Left ventricle myocardium superior (tissue), 1 donor: ENCODE measurements around the gene CPT1A. TPM values are rescaled to one million over a fixed set of nuclear protein-coding genes. Genes with fewer than 3 reads are reported as not detected.
A peak's percentile ranks its signal among the peaks of the same experiment; 100 is the strongest.

Experiments used
- ATAC-seq: fragments of 200-7000 bp; cut with Tn5 transposase; one replicate; pipeline ENCODE4 v1.9.1; 2020; ENCODE audit warnings: mild to moderate bottlenecking, moderate library complexity
- DNase-seq: peaks from one replicate; pipeline ENCODE4 v3.0.0-alpha.2; 2020
- intact Hi-C: fragments of 100-400 bp; cut with micrococcal nuclease; formaldehyde crosslinking; loops from one replicate; pipeline ENCODE4 v1.11.0; 2022
- total RNA-seq: library from RNA; stranded (reverse); fragmentation: NEBNext Ultra II Directional; extraction: Animal tissue kit (Norgen Biotek cat#: 25700); gene quantifications from one replicate; pipeline ENCODE4 v1.2.1, GENCODE V29; 2021
- donor health status: DM: no; HTN: yes; CAD: no; lungs with severe emphysema.

CPT1A gene
- total RNA-seq, 1 donor from 2014 or later, result 81.7 TPM

DNA sequence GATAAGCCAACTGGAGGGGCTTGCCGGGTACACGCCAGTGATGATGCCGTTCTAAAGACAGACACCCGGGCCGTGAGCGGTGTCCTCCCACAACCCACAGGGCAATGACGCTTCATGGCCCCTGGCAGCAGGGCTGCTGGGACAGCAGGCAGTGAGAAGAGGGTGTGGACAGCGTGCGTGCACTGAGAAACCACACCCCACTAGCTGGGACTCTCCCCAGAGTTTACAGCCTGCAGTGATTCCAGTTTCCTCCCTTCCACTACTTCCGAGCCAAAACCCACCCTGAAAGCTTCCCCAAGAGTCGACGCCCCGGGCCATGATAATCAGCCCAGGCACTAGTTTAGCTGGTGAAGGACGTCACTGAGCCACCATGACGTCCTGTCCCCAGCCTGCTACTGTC, 29.2 kb downstream of the CPT1A start:
- intact Hi-C loops, result no loop called here
- peak; percentile 51 for ATAC-seq
- DNase-seq, result no peak

DNA sequence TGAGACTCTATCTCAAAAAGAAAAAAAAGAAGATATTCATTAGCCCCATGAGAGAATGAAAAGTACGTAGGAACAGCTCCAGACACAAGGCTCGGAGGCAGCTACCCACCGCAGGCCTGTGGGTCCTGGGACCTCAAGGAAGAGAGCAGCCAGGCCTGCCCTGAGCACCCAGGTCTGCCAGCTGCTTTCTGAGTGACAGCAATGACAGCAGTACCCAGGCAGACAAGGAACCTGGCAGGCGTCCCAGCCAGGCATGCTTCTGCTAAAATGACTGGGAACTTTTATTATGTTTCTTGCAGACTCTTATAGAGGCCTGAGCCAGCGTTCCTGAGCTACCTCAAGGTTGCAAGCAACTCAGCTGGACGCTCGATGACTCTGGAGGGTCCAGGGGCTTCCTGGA, 31.6 kb downstream of the CPT1A start:
- ATAC-seq (peak; percentile 92), DNase-seq (peak; percentile 92)
- intact Hi-C loops, result no loop called here

DNA sequence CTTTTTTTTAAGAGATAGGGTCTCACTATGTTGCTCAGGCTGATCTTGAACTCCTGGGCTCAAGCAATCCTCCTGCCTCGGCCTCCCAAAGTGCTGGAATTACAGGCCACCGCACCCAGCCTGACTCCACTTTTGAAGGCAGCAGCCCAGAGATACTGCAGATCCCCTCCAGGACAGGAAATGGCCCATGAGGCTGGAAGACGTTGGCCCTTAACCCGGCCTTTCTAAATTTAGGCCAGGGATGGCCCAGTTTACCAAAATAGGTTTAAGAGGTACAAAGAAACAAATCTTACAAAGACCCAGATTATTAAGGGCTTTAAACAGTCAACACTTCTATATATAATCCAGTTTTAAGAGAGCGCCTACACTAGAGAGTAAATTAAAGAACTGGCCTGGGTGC, 32.2 kb downstream of the CPT1A start:
- intact Hi-C loops, result no loop called here
- DNase-seq, result no peak
- peak; percentile 69 for ATAC-seq

DNA sequence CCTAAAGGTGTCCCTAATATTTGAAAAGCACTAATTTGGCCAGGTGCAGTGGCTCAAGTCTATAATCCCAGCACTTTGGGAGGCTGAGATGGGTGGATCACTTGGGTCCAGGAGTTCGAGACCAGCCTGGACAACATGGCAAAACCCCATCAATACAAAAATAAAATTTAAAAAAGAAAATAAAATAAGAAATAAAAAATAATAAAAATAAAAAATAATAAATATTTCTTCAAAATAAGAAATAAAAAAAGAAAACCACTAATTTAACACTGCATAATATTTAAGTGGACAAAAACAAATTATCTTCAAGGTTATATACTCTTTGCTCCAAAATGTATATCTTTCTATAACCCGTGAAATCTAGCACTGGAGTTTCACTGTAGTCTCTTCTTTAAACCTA, 32.9 kb downstream of the CPT1A start:
- DNase-seq, result no peak
- intact Hi-C loops, result no loop called here
- no peak for ATAC-seq

DNA sequence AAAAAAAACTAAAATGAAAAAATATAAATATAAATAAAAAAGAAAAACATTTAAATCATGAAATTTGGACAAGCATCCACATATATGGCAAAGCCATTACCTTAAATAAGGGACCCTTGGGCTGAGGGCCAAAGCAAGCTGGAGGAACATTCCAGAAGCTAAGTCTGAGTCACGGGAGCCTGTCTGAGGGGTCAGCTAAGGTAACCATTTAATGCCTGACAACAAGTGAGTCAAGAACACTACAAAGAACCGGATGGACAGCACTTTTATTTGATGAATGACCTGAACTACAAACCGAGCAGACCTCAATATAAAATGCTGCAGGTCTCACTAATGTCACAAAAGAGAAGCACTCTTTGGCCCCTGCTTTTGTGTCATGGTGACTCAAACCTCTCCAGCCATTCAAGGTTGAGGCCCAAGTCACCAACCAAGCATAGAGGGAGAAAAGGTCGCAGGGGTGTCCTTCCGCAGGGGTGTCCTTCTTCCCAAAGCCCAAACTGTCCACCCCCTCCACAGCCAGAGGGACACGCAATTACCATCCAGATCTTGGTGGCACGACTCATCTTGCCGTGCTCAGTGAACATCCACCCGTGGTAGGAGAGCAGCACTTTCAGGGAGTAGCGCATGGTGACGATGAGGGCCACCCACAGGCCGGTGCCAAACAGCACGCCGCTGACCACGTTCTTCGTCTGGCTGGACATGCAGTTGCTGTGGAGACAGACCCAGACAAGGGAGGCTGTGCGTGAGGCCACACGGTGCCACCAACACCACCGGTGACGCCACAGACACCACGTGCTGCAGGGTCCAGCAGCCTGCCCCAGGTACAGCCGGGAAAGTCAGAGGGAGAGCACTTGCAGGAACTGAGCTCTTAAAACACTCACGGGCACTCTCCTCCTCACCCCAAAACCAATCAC, 34.5 kb downstream of the CPT1A start:
- no peak for ATAC-seq
- no peak for DNase-seq
- intact Hi-C loops, result no loop called here

DNA sequence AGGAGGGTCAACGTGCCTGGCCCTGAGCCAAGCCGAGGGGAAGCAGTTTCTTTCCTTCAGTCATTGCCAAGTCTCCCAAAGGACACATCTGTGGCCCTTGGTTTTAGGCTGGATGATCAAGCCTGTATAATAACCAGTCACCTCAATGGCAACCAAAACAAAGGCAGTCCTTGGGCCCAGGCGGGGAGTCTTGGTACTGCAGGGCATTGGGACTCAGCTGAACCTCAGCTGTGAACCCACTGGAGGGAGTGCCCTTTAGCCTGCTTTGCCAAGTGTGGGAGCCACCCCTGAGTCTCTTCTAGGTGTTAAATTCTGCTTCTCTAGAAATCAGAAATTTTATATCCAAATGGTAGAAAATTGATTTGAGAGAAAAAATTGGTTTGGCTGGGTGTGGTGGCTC, 36.9 kb downstream of the CPT1A start:
- DNase-seq (no peak), ATAC-seq (no peak)
- intact Hi-C loops, result no loop called here

DNA sequence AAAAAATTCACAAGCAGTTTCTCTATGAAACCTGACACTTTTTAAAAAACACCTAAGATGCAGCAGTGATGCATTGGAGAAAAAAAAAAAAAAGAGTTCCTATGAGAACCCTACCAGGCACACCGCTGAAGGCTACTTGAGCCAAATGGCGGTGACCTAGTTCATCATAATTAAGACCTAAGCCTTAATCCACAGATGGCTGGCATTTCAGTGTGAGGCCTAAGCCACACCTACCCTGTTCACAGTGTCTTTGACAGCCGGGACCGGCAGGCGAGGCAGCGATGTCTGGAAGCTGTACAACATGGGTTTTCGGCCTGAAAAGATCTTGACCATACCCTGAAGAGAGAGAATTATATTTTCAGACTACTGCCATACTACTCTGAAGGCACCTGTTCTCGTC, 38.0 kb downstream of the CPT1A start:
- DNase-seq, result no peak

DNA sequence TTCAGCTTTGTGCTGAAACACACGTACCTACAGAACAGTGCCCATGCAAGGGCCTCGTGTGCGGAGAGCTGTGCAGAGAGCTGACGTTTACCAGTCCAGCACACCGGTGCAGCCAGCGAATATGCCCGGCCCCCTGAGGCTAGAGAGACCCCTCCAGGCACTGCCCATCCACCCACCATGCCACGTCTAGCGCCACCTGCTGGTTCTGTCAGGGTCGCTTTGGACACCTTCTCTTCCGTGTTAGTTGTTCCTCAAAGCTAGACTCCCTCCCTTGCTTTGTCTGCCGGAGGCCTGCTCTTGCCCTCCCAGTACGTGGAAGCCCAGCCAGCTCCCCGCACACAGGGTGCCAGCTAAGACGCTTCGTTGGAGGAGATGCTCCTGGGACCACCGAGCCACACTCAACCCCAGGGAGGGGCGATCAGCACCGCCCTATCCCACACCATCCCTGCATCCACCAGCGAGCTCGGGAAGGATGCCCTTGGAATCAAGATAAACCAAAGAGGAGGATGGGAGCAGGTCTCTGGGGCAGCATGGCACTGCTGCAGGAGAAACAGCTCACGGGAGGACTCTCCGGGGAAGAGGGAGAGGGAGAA, 43.4 kb downstream of the CPT1A start:
- DNase-seq, result peak; percentile 56
- intact Hi-C loops, result no loop called here
- peak; percentile 12 for ATAC-seq

More for the DNA sequence above, 38.0 kb downstream of the CPT1A start:
- no peak for ATAC-seq
- intact Hi-C loops, result no loop called here

DNA sequence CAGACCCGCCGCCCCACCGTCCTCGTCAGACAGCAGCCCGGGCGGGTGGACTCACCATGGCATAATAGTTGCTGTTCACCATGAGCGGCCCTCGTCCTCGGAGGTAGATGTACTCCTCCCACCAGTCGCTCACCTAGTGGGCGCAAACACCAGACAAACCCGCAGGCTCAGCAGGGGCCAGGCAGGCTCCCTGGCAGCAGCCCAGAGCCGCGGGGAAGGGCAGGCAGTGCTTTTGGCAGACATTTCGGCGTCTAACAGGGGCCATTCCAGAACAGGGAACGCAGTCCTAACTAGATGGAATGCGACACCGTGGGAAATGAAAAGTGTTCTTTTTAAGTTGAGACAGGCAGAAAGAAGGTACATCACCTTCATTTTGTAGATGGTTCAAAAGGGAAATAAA, 44.9 kb downstream of the CPT1A start:
- ATAC-seq, result peak; percentile 88
- peak; percentile 85 for DNase-seq
- intact Hi-C loops, result no loop called here

DNA sequence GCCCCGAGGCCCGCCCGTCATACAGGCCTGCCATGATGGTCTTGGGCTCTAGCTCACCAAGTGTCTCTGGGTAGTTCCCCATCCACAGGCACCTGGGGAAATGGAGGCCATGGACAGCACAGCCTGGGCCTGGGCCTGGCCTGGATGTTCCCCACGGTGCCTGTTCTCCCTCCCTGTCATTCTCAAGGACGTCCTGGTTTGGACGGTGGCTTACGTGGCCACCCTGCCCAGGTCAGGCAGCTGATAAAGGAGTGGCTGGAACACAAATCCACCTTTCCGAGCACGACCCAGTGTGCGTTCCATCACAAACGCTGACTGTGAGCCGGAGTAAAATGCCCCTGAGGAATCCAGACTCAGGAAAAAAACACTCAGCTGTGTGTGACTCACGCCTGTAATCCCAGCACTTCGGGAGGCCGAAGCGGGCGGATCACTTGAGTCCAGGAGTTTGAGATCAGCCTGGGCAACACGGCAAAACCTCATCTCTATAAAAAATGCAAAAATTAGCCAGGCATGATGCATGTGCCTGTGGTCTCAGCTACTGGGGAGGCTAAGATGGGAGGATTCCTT, 49.2 kb downstream of the CPT1A start:
- peak; percentile 60 for ATAC-seq
- DNase-seq, result no peak
- intact Hi-C loops, result no loop called here

DNA sequence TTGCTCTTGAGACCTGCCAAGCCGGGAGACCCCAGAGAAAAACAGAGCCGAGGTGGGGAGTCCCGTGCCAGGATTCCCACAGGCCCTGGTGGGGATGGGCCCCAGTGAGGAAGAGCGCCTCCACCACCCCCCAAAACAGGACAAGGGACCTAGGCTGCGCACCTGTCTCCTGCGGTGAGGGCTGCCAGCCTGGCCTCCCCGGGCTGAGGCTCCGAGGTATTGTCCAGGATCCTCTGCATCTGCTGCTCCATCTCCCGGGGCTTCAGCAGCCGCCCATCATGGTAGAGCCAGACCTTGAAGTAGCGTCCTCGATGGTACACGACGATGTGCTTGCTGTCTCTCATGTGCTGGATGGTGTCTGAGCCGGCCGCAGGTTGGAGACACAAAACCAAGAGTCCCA, 57.1 kb downstream of the CPT1A start:
- ATAC-seq (no peak), DNase-seq (no peak)
- intact Hi-C loops, result no loop called here

DNA sequence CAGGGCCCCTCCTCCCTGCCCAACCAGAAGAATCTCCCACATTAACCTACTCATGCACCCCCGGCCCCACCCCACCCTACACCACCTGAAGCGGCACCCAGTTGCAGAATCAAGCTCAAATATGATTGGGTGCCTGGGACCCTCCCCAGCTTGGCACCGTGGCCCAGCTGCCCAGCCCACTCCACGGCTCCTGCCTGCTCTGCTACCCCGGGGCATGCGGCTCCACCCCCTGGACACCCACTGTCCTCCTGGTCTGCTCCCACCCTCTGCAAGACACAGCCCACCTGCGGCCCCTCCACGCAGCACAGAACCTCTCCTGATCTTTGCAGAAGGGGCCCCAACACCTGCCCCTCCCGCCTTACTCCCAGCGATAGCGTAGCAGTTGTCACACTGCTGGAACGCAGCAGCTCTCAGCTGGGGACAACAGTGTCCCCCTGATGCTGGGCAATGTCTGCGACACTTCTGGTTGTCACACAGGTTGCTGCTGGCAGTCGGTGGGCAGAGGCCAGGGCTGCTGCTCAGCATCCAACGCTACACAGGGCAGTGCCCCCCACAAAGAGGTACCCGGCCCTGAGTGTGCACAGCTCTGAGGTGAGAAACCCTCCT, 58.4 kb downstream of the CPT1A start:
- intact Hi-C loops, result no loop called here
- peak; percentile 83 for ATAC-seq
- peak; percentile 79 for DNase-seq

DNA sequence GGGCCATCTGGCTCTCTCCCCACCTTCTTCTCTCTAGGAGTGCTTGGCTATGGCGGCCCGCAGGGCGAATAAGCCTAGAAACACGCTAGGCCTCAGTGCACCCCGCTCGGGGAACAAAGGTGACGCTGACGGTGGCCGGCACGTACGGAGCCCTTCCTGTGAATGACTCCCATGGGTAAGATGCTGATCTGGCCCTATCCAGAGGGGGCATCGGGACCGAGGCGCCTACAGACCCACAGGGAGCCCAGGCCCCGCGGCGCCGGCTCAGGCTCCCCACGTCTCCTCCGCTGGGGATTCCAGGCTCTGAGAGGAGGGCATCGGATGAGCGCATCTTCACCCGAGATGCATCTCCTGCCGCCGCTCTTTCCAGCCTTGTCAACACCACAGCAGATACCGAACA, 59.0 kb downstream of the CPT1A start:
- no peak for ATAC-seq
- intact Hi-C loops, result no loop called here
- DNase-seq, result no peak

DNA sequence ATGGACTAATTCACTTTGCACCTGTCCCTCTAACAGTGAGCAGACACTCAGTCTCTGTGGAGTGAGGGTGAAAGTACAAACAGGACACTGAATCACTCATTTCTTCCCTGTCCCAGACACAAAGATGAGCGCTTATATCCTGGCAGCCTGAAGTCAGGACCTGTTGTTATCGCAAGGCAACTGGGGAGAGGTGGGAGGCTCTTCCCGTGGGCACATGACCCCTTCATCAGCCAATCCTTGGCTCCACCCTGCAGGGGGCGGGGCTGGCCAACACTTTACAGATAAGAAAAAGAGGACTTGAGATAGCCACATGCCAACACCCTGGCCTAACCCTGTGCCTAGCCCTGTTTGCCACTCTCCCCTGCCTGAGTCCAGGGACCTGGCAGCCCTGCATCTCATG, 60.9 kb downstream of the CPT1A start:
- ATAC-seq, result peak; percentile 88
- DNase-seq, result peak; percentile 86
- intact Hi-C loops, result no loop called here

DNA sequence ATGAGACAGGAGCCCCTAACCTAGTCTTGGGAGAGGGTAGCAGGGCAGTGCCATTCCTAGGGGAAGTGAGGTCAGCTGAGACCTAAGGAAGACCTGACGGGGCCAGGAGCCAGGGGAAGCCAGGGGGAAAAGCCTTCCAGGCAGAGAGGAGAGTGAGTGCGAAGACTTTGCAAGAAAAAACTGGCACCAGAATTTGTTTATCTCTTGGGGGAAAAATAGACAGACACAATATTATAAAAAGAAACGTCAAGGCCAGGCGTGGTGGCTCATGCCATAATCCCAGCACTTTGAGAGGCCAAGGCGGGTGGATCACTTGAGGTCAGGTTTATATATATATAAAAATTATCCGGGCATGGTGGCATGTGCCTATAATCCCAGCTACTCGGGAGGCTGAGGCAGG, 63.5 kb downstream of the CPT1A start:
- peak; percentile 63 for ATAC-seq
- DNase-seq, result no peak
- intact Hi-C loops, result no loop called here

DNA sequence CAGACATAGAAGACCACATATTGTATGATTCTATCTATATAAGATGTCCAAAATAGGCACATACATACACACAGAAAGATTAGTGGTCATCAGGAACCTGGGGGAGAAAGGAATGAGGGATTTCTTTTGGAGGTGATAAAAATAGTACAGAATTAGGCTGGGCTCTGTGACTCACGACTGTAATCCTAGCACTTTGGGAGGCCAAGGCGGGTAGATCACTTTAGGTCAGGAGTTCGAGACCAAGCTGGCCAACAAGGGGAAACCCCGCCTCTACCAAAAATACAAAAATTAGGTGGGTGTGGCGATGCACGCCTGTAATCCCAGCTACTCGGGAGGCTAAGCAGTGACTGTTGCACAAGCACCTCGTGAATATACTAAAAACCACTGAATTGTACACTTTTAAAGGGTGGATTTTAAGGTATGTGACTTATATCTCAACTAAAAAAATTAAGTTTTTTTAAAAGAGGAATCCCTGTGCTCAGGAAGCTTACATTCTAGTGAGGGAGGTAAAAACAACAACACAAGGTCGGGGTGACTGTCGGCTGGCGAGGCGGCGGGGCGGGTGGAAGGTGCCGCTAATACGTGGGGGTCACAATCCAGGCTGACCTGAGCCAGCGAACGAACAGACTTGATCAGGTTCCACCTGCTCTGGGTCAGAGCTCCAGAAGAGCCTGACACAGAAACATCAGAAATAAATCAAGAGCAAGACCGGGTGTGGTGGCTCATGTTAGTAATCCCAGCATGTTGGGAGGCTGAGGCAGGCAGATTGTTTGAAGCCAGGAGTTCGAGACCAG, 65.1 kb downstream of the CPT1A start:
- intact Hi-C loops, result no loop called here
- no peak for DNase-seq
- ATAC-seq, result no peak

DNA sequence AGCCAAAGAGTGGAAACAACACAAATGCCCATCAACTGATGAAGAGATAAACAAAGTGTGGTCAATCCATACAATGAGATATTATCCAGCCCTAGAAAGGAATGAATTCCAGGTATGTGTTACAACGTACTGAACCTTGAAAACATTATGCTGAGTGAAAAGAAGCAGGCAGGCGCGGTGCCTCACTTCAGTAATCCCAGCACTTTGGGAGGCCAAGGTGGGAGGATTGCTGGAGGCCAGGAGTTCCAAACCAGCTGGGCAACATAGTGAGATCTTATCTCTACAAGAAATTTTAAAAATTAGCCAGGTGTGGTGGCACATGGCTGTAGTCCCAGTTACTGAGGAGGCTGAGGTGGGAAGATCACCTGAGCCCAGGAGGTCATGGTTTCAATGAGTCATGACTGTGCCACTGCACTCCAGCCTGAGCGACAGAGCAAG, 65.7 kb downstream of the CPT1A start:
- no peak for ATAC-seq
- intact Hi-C loops, result no loop called here
- DNase-seq, result no peak

DNA sequence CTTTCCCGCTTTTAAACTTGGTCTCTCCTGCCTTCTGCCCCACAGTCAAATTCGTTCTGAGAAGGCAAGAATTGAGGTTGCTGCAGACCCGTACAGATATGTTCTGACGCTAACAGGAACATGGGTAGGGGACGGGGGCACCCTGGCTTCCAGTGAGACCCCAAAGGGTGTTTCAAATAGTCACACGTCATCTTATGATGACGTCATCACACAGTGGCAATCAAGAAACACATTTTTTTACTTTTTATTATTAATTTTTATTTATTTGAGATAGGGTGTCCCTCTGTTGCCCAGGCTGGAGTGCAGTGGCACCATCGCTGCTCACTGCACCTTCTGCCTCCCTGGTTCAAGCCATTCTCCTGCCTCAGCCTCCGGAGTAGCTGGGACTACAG, 67.5 kb downstream of the CPT1A start:
- ATAC-seq (no peak), DNase-seq (no peak)
- intact Hi-C loops, result no loop called here

DNA sequence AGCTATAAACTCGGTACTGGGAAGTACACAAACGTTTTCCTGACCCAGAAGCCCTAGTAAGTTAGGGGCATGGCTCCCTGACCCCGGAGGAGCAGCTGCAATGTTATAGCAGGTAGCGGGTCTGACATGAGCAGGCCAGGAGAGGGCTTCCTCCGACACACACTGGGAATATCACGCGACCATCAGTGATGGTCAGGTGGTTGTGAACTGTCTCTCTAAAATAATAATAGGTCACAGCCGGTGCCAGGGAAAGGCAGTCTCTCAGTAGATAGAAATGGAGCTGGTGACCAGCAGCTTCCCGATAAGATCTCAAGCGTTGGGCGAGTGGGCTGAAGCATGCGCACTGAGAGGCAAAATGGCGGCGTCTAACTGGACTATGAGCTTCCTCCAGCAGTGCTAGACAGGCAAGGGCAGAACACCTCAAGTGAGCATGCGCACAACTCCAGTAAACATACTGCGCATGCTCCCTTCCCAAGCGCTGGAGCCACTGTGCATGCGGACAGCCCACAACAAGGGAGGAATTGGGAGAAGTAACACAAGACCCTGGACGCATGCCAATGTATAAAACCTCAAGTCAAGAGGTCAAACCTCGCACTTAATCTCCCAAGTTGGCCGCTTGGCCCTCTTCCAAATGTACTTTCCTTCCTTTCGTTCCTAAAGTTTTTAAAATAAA, 68.1 kb downstream of the CPT1A start:
- intact Hi-C loops, result no loop called here
- ATAC-seq, result no peak

More for the DNA sequence above, 68.1 kb downstream of the CPT1A start:
- DNase-seq, result no peak
